Stimulated activated CD4-positive, alpha-beta T cell treated with anti-CD3 and anti-CD28 coated beads, TNF-alpha, amount 100 ng/mL, for 1 hour (primary cell): ENCODE measurements around the gene HIVEP3.

Experiments
- DNase-seq, 3 donors: peaks; one replicate each; pipeline ENCODE4 v3.0.0-alpha.2; 2020; ENCODE audit warnings: low read depth in 3 of 3, low spot score in 1 of 3

The HIVEP3 gene

DNA sequence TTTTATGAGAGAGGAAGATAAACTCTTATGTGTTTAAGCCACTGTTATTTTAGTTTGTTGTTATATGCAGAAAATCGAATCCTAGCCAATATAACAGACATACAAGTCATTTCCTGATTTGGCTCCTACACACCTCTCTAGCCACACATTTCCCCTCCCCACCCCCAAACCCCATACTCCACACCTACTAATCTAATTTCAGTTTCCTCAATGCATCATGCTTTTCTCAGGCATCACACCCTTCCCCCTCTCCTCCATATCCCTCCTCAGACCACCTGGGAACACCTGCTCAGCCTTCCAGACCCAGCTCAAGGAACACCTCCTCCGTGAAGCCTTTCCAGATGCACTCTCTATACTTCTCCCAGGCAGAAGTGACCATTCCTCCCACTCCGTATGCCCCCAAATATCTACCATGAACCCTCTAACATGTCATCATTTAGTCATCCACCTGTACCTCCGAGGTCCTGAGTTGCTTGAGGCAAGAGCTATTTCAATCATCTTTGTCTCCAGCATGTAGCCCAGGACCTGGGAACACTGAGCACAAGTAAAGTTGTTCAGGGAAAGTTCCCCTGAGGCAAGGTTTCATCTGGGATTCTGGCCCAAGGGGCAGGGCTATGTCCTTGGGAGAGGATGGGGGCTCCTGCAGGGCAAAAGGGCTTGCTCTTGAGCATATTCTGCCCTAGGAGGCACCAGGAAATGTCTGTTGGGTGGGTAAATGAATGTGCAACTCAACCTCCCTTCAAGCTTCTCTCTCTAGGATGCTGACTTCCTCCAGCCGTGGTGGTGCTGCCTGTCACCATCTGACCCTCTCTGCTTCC, 126.8 kb downstream of the HIVEP3 start:
- DNase-seq, result no peak

DNA sequence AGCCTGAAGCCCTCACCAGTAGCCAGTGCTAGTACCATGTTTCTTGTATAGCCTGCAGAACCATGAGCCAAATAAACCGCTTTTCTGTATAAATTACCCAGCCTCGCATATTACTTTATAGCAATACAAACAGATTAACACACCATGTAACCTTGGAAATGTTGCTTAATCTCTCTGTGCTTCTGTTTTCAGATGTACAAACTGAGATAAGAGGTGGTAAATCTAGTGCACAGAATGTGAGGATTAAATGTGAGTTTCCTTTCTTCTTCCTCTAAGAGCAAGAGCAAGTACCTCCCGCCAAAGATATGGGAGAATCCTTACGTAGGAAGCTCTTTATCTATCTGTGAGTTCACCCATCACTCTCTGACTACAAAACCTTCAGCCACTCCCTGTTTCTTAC, 128.4 kb downstream of the HIVEP3 start:
- DNase-seq, result no peak

DNA sequence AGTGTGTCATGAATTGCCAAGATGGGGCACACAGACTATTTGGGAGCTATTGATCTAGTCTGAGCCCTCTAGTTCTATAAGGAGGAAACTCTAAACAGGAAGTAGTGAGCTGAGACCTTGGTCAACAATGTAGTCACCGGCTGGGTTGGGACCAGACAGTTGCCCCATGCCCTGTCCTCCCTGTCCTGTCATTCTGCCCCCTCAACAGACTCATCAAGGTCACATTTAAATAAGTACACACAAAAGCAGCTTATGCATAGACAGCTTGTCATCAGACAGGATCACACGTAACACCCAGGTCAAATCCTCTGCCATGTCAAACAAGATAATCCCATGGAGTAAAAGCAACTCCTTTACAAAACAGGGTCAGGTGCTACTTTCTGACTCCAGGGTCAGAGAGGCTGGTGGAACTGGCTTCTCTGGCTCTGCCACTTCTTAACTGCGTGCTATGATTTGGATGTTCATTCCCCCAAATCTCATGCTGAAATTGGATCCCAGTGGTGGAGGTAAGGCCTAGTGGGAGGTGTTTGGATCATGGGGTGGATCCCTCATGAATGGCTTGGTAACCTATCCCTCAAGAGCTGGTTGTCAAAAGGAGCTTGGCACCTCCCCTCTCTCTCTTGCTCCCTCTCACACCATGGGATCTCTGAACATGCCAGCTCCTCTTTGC, 128.9 kb downstream of the HIVEP3 start:
- no peak for DNase-seq

DNA sequence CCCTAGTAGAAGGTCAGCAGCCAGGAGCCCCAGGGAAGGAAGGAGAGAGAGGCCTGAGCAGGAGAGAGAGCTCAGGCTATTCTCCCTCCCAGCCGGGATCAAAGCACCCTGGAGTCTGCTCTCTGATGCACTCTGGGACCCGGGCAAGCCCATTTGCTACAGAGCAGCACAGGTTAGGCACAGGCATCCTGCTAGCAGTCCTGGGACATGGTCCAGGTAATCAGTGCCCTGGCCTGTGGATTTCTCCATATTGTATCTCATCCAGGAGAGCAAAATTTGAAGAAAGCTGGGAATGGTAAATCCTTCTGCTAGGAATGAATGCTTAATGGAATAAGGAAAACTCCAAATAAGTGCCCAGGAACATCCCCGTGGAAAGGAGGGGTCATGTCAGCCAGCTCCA, 130.3 kb downstream of the HIVEP3 start:
- DNase-seq, result no peak

DNA sequence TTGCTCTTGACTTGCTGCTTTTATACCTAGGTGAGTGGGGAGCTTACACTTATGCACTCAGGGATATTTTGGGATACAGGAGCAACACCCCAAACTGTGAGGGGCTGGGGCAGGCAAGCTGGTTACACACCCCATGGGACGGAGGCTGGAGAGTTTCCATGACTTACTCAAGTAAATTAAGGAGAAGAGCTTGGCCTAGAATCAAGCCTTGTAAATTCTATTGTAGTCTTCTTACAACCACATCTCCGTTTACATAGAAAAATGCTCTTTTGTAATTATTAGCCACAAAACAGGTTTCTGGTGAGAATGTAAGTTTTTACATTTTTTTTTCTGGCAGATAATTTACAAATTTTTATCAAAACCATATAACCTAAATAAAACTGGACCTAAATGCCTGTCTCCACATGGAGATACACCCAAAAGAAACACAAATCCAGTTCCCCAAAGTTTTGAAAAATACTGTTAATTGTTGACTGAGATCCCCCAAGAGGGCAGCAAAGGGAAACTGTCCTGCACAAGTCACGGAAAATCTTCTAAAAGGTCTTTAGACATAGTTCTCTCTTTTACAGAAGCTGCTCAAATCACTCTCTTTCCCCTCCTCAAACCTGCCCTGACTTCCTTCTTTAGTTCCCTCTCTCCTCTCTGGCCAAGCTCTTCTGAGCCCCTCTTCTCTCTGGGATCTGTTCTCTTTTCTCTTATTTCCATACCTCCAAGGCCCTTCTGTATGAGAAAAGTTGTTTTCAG, 134.0 kb downstream of the HIVEP3 start:
- DNase-seq, result no peak

DNA sequence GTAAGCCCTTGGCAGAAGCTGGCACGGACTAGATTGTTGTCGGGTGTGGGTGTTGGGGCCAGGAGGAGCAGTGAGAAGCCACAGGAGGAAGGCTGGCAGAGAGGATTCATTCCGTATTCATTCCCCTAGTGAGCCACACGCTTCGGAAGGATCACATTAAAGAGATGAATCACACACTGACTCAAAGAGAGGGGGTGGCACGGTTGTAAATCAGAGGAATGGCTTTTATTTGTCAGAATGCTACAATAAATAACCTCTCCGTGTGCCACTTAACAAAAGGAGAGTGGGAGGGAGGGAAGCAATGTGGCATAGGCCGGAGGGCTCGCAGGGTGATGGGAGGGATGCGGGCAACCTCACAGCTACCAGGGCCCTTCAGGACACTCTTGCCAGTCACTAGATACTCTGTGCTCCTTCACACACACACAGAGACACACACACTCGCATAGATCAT, 135.5 kb downstream of the HIVEP3 start:
- DNase-seq, result no peak

DNA sequence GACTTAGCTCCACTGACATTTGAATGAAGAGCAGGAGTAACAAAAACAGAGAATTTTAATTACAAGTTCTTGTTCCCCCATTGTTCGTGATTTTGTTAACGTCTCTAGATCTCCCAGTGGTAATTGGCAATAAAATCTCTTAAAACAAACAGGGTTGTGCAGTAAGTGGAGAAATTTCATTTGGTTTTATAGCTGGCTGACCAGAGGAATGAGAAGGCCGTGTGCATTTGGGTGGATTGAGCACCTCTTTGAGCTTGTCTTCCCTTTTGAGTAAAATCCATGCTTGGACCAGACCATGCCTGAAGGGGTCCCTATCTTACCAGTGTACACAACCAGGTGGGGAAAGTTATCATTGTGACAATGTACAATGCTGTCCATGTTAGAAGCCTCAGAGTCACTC, 137.8 kb downstream of the HIVEP3 start:
- DNase-seq, result no peak

DNA sequence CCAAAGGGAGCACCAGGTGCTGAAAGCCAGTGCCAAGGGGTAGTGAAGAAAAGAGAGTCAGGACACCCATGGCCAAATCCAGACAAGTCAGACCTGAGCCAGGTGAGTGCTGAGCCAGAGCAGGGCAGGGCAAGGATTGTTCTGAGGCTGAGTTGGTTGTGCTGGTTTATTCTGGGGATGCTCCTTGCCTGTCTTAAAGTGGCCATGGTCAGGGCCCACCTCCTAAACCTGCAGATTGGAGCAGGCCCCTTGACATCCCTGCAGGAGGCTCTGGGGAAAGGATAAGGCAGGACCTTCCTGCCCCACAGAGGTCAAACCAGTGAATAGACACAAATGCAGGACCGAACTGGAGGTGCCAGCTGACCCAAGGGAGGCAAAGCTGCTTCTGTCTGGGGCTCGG, 138.4 kb downstream of the HIVEP3 start:
- no peak for DNase-seq

DNA sequence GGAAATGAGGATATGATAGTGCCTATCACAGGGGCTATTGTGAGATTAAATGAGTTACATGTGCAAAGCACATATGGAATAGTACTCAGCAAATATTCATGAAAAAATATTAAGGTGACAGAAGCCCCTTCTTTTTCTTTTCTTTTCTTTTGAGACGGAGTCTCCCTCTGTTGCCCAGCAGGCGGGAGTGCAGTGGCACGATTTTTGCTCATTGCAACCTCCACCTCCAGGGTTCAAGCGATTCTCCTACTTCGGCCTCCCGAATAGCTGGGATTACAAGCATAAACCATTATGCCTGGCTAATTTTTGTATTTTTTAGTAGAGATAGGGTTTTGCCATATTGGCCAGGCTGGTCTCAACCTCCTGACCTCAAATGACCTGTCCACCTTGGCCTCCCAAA, 139.4 kb downstream of the HIVEP3 start:
- no peak for DNase-seq

DNA sequence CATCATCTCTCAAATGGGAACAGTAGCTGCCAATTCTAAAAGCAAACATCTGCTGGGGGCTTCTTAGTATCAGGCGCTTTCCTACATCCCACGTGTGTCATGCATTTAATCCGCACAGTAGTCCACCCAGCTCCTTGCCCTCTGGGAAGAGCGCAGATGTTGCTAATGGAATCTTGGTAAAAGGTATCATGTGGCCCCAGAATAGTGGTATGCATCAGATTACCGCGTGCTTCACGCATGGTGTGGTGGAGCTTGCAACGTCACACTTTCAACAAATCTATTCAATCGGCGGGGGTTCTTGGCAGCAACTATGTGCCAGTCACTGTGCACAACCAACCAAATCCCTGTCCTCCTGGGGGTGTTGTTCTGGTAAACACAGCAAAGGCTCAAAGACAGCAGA, 141.0 kb downstream of the HIVEP3 start:
- DNase-seq, result no peak

DNA sequence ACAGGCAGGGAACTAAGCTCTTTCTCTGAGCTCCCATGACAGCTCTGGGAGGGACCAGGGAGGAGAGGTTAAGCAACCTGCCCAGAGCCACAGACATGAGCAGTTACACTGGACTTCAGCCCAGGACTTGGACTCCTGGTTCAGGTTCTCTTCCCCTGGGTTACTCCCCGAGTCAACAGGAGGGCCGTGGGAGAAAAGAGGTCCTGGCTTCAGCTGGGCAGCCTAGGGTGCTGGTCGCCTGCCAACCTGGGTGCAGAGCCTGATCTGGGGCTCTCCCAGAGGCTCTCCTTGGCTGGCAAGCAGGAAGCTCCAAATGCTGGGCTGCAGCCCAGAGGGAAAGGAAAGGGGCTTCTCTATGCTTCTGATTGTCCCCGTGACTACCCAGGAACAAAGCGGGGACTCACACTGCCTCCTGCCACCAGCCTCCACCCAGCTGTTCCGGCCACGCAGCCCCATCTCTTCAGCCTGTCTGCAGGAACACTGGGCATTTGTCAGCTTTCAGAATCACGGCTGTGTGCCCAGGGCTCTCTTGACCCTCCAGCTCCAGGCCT, 141.8 kb downstream of the HIVEP3 start:
- no peak for DNase-seq

DNA sequence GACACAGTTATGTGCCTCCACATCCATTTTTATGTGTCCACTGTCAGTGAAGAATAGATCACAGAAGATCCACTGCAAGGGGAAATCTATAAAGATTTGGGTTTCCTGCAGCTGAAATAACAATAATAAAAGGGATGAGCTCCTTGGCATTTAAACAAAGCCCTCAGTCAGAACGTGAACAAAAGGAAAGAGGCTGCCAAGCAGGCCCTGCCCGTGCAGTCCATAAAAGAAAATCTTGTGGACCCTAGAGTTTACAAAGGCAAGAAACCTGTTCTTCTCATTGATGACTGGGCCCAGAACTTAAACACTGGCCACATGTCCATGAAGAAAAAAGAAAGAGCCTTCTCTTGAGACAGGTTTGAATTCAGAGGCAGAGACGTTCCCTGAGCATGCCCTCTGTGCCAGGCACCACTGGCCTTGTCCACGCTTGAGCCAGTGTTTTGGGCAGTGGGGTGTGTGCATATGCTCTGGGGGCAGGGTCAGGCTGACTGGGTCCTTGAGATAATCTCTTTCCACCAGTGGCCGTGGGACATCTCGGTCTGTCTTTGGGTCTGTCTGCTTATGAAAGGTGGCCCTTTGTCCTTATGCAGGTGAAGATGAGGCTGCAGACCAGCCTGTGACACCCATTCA, 142.7 kb downstream of the HIVEP3 start:
- no peak for DNase-seq

DNA sequence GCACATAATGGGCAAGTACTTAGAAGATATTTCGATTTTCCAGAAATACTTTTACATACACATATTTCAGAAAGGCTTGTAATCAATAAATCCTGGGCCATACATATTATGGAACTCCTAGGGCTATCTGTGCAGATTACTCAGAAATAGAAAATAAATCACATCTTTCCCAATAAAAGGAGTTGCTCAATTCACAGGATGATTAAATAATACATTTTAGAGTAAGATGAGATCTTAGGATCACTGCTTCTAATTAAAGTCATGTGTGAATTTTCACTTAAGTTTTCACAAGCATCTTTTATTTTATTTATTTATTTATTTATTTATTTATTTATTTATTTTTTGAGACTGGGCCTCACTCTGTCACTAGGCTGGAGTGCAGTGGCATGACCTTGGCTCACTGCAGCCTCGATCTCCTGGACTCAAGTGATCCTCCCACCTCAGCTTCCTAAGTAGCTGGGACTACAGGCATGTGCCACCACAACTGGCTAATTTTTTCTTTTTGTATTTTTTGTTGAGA, 144.2 kb downstream of the HIVEP3 start:
- DNase-seq, result no peak

DNA sequence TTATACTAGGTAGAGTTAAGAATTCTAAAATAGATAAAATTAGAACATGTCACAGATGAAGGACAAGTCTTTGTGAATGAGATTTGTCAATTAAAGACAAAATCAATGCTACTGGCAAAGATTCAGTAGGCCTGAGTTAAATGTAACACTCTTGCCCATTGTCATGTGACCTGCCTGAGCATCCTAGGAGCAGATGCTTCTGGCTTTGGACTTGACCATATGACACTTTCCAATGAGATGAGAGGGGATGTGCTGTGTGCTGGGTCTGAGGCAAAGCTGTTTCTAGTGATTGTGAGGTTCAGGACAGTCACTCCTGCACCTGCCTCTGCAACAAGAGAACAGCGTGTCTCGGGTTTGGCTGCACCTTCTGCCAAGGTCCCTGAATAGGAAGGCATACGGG, 144.9 kb downstream of the HIVEP3 start:
- no peak for DNase-seq

DNA sequence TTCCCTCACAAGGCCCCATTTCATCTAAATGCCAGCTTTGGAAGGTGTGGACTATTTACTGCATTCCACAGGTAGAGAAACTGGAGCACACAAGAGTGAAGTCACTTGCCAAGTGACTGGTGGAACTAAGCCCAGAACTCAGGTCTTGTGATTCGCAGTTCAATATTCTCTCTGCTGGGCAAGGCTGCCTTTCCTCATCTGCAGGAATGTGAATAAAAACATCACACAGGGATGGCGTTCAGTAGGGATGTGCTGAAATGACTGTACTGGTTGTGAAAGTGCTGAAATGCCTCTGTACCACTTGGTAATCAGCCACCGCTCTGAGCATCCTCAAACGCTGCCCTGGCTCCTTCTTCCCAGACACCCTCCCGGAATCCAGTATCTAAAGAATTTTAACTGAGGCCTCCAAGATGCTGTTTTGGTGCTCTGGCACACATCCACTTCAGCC, 145.6 kb downstream of the HIVEP3 start:
- DNase-seq, result no peak

DNA sequence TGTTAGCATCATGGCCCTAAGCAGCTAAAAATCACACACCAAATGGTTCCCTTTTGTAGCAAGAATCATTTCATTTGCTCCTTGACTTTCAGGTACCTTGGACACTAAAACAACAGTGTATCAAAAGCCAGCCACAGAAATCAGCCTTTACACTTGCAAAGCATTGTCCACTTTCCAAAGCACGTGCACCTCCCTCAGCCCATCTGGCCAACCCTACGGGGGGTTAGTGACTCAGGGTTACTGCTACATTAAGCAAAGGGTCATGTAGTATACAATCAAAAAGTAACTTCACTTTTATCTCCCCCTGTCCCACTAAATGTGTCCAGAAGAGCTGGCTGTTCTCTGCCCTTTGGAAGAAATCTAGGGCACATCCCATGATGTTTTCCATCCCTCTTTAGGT, 149.7 kb downstream of the HIVEP3 start:
- no peak for DNase-seq

DNA sequence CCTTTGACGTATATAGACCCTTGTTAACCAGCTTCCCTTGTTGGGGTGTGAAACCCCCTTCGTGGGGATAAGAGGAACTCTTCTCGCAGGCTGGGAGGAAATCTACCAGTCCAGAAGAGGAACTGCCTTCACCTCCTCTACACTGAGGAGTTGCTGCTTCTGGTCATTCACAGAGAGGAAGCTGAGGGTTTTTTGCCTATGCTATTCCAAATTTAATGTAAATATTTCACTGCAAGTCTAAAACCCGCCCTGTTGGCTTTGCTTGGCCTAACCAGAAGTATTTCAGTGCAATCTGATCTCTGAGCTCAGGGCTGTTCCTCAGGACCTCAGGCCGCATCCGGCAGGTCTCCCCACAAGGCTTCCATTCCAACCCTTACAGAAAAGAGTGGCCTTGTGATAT, 150.1 kb downstream of the HIVEP3 start:
- no peak for DNase-seq

DNA sequence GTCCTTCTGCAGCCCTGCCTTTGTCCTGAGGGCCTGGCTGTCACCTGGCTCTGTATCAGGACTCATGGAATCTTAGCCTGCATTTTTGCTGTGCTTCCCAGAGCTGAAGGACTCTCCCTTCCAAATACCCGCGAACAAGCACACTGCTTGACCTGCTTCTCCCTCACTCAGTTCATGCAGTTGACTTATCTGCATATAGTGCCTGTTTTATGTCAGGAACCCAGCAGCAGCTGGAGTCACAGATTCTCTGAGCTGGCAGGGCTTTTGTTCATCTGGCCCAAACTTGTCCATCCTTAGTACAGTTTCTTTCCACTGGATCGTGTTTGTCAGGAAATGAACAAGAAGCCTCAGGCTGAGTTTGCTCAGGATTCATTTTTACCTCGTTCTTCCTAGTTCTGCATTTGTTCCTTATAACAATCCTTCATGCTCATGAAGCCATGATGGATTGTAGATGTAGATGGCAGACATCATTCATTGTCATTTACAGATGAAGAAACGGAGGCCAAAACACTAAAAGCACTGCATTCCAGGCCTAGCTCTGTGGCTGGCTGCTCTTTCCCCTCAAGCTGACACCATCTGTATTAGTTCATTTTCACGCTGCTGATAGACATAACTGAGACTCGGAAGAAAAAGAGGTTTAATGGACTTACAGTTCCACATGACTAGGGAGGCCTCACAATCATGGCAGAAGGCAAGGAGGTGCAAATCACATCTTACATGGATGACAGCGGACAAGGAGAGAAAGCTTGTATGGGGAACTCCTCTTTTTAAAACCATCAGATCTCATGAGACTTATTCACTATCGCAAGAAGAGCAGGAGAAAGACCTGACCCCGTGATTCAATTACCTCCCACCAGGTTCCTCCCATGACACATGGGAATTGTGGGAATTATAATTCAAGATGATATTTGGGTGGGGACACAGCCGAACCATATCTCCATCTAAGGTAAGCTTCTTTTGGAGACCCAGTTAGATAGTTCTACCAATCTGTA, 150.9 kb downstream of the HIVEP3 start:
- DNase-seq, result no peak

DNA sequence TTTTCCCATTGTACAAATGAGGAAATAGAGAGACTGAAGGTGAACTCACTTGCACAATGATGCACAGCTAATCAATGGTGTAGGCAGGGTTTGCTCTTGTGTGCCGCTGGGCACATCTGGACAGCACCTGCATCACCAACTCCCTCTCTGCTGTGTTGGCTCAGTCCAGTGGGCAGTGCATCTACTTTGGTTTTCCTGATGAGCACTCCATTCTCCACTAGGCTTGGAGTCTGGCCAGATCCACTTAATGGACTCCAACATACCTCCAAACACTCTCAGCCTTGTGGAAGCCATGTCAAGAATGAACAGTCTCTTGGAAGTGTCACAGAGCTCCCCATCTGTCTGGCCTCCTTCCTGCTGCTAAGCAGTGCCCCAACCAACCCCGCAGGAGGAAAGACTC, 152.2 kb downstream of the HIVEP3 start:
- DNase-seq, result no peak

DNA sequence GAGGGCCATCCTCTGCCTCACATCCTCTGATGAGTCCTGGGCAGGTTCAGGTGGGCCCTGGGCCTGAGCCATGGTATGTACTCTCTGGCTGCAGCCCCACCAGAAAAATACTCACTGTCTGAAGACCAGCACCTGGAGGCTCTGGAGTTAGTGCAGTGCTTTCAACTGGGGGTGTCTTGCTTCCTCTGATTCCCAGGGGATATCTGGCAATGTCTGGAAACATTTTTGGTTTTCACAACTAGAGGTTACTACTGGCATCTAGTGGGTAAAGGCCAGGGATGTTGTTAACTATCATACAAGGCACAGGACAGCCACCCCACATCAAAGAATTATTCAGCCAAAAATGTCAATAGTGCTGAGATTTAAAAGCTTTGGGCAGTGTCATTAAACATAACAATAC, 152.7 kb downstream of the HIVEP3 start:
- DNase-seq, result no peak
